KMS-11 (cell line): Measurements from ENCODE around the gene MCF2L.

Experiments
- H2AFZ ChIP-seq: fragments of 200-600 bp; sonication (generic); 2 replicates; pipeline ENCODE4 v1.6.1; 2016; ENCODE audit warnings: antibody characterized with exemption, mixed run types, low read depth
- H3K27ac ChIP-seq: fragments of 200-600 bp; sonication (generic); 2 replicates; pipeline ENCODE4 v1.6.1; 2016; ENCODE audit warnings: mild to moderate bottlenecking, mixed run types
- H3K27me3 ChIP-seq: fragments of 200-600 bp; sonication (generic); 2 replicates; pipeline ENCODE4 v1.6.1; 2017; ENCODE audit warnings: mild to moderate bottlenecking, low read depth, mixed run types, moderate library complexity; ENCODE audit not compliant: insufficient read depth
- H3K36me3 ChIP-seq: fragments of 200-600 bp; sonication (generic); 2 replicates; pipeline ENCODE4 v1.6.1; 2017; ENCODE audit warnings: mild to moderate bottlenecking, mixed run types; ENCODE audit not compliant: insufficient read depth
- H3K4me1 ChIP-seq: fragments of 200-600 bp; sonication (generic); 2 replicates; pipeline ENCODE4 v1.6.1; 2016; ENCODE audit warnings: mild to moderate bottlenecking, low read depth, mixed run types; ENCODE audit not compliant: poor library complexity, severe bottlenecking
- H3K4me2 ChIP-seq: fragments of 200-600 bp; sonication (generic); 2 replicates; pipeline ENCODE4 v1.7.0; 2016; ENCODE audit warnings: mild to moderate bottlenecking, mixed run types
- H3K4me3 ChIP-seq: fragments of 200-600 bp; sonication (generic); IDR thresholded peaks from 2 replicates; pipeline ENCODE4 v1.6.1; 2017; ENCODE audit warnings: low read depth, low read length, mixed read lengths; ENCODE audit not compliant: insufficient read depth
- H3K79me2 ChIP-seq: fragments of 200-600 bp; sonication (generic); 2 replicates; pipeline ENCODE4 v1.6.1; 2016; ENCODE audit warnings: low read depth, mixed run types; ENCODE audit not compliant: insufficient read depth
- H3K9ac ChIP-seq: fragments of 200-600 bp; sonication (generic); 2 replicates; pipeline ENCODE4 v1.6.1; 2016; ENCODE audit warnings: mild to moderate bottlenecking, mixed run types
- H4K20me1 ChIP-seq: fragments of 200-600 bp; sonication (generic); 2 replicates; pipeline ENCODE4 v1.6.1; 2016; ENCODE audit warnings: mild to moderate bottlenecking, mixed run types; ENCODE audit not compliant: insufficient read depth
- TF ChIP-seq, protein P1 (sequence below): fragments of 200-600 bp; sonication (generic); conservative IDR thresholded peaks from 2 replicates; pipeline ENCODE4 v1.6.1; 2017; ENCODE audit warnings: low read depth, mild to moderate bottlenecking, antibody characterized with exemption, low read length, moderate library complexity, mixed read lengths

The MCF2L gene

DNA sequence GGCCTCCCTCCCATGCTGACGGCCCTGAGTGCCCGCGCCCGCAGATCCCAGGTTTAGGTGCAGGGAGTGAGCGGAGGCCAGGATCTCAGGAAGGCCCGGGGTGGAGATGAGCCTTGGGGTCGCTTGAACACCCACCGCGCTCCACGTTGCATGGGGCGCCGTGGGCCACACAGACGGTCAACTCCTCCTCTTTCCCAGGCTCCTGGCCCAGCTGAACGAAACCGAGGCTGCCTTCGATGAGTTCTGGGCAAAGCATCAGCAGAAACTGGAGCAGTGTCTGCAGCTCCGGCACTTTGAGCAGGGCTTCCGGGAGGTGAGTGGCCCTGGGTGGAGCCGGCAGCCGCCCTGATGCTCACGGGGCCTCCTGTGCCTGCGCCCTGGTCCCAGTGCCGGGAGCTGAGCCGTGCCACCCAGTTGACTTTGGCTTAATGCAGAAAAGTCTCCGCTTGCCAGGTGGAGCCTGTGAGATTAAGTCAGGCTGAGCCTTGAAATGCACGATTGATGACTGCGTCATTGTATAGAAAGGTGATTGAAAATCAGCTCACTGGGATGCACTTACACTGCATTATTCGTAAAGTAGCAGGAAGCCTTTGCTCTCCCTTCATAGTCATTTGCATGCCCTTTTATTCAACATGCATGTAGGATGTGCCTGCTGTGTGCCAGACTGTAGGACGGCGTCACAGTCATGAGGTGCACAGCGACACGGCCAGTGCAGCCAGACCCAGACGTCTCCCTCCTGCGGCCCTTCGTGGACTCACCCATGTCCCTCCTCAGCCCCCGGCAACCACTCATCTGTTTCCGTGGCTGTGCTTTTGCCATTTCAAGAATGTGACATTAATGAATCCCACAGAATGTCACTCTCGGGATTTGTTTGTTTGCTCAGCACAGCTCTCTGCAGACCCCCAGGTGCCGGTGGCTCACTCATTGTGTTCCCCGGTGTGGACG is 101.1 kb downstream of the MCF2L start:
- Histone ChIP-seq H3K79me2 (no peaks in the 10 kb centered on the region), H2AFZ (no peak overlapping the region), H3K36me3 (no peaks in the 10 kb centered on the region), H4K20me1 (no peaks in the 10 kb centered on the region), H3K4me2 (no peak overlapping the region), H3K27ac (no peak overlapping the region), H3K4me1 (no peaks in the 10 kb centered on the region), H3K9ac (no peak overlapping the region), H3K27me3 (no peaks in the 10 kb centered on the region), H3K4me3 (no peak overlapping the region)
- TF ChIP-seq, protein P1, sequence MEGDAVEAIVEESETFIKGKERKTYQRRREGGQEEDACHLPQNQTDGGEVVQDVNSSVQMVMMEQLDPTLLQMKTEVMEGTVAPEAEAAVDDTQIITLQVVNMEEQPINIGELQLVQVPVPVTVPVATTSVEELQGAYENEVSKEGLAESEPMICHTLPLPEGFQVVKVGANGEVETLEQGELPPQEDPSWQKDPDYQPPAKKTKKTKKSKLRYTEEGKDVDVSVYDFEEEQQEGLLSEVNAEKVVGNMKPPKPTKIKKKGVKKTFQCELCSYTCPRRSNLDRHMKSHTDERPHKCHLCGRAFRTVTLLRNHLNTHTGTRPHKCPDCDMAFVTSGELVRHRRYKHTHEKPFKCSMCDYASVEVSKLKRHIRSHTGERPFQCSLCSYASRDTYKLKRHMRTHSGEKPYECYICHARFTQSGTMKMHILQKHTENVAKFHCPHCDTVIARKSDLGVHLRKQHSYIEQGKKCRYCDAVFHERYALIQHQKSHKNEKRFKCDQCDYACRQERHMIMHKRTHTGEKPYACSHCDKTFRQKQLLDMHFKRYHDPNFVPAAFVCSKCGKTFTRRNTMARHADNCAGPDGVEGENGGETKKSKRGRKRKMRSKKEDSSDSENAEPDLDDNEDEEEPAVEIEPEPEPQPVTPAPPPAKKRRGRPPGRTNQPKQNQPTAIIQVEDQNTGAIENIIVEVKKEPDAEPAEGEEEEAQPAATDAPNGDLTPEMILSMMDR = no peak

DNA sequence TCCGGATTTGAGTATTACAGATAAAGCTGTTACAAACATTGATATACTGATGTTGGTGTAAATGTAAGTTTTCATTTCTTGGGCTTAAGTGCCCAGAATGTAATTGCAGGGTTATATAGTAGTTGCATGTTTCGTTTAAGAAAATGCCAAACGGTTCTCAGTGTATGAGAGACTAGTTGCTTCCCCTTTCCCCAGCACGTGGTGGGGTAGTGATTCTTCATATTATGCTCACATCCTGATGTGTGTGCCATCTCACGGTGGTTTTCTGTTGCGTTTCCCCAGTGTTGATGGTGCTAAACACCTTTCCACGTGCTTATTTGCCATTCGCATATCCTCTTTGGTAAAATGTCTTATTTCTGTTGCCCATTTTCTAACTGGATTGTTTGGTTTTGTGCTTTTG is 101.8 kb downstream of the MCF2L start:
- no peak overlapping the region for H3K4me2 ChIP-seq
- no peaks in the 10 kb centered on the region for H3K36me3 ChIP-seq
- TF ChIP-seq, protein P1 = no peak
- no peak overlapping the region for H2AFZ ChIP-seq
- no peaks in the 10 kb centered on the region for H3K27me3 ChIP-seq
- no peak overlapping the region for H3K4me3 ChIP-seq
- no peaks in the 10 kb centered on the region for H3K4me1 ChIP-seq
- no peak overlapping the region for H3K9ac ChIP-seq
- no peaks in the 10 kb centered on the region for H4K20me1 ChIP-seq
- H3K27ac ChIP-seq = no peak overlapping the region
- H3K79me2 ChIP-seq = no peaks in the 10 kb centered on the region

DNA sequence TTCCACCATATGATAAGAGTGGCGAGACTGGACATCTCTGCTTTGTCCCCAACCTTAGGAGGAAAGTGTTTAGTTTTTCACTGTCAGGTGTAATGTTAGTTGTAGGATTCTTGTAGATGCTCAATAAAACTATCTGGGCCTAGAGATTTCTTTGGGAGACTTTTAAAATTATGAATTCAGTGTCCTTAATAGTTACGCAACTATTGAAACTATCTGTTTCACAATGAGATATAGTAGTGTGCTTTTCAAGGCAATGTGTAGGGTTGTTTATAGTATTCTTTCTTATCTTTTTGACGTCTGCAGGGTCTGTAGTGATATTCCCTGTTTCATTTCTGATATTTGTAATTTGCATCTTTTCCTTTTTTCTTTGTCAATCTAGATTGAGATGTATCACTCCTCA is 103.4 kb downstream of the MCF2L start:
- H3K4me1 ChIP-seq = no peaks in the 10 kb centered on the region
- no peaks in the 10 kb centered on the region for H3K27me3 ChIP-seq
- no peaks in the 10 kb centered on the region for H3K36me3 ChIP-seq
- H3K4me3 ChIP-seq = no peak overlapping the region
- no peak overlapping the region for H2AFZ ChIP-seq
- H3K9ac ChIP-seq = no peak overlapping the region
- no peaks in the 10 kb centered on the region for H4K20me1 ChIP-seq
- no peak overlapping the region for H3K27ac ChIP-seq
- H3K79me2 ChIP-seq = no peaks in the 10 kb centered on the region
- H3K4me2 ChIP-seq = no peak overlapping the region
- TF ChIP-seq, protein P1 = no peak

DNA sequence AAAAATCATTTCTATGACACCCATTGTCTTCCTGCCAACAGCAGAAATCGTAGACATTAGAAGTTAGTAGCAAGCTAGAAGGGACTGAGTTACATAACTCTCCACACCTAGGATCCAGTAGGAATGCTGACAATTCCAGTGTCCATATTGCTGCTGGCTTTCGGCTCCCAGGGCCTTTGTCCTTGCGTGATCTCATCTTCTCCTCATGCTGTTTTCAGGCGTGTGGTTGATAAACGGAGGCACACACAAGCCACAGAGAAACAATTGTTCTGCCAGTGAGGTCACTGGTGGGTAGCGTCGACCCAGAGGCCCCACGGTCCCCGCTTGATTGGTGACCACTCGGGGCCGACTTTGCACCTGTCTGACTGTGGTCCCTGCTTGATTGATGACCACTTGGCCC is 104.9 kb downstream of the MCF2L start:
- H3K9ac ChIP-seq = no peak overlapping the region
- no peak overlapping the region for H3K4me2 ChIP-seq
- no peaks in the 10 kb centered on the region for H3K36me3 ChIP-seq
- no peak overlapping the region for H3K27ac ChIP-seq
- no peaks in the 10 kb centered on the region for H4K20me1 ChIP-seq
- no peak overlapping the region for H3K4me3 ChIP-seq
- TF ChIP-seq, protein P1 = no peak
- no peaks in the 10 kb centered on the region for H3K27me3 ChIP-seq
- no peaks in the 10 kb centered on the region for H3K4me1 ChIP-seq
- no peaks in the 10 kb centered on the region for H3K79me2 ChIP-seq
- H2AFZ ChIP-seq = no peak overlapping the region
